Endothelial cell (in vitro differentiated cells): ENCODE data around the gene RENBP. TPM values are rescaled to one million over a fixed set of nuclear protein-coding genes. Genes with fewer than 3 reads are reported as not detected.

ENCODE experiments used
- DNase-seq: peaks from one replicate; pipeline ENCODE4 v3.0.0; 2021; ENCODE audit warnings: low spot score
- H3K27ac Mint-ChIP-seq: one replicate; pipeline ENCODE4 v1.8.0; 2021; ENCODE audit warnings: mixed read lengths, inconsistent platforms; ENCODE audit not compliant: unreplicated experiment
- H3K27me3 Mint-ChIP-seq: one replicate; pipeline ENCODE4 v1.8.0; 2021; ENCODE audit warnings: mild to moderate bottlenecking, moderate library complexity, mixed read lengths, inconsistent platforms; ENCODE audit not compliant: unreplicated experiment
- H3K36me3 Mint-ChIP-seq: one replicate; pipeline ENCODE4 v1.8.0; 2021; ENCODE audit warnings: mild to moderate bottlenecking, low read depth, mixed read lengths, inconsistent platforms; ENCODE audit not compliant: unreplicated experiment
- H3K4me1 Mint-ChIP-seq: one replicate; pipeline ENCODE4 v1.8.0; 2021; ENCODE audit warnings: mild to moderate bottlenecking, mixed read lengths, inconsistent platforms; ENCODE audit not compliant: unreplicated experiment
- H3K4me3 Mint-ChIP-seq: one replicate; pipeline ENCODE4 v1.8.0; 2021; ENCODE audit warnings: mild to moderate bottlenecking, mixed read lengths, inconsistent platforms; ENCODE audit not compliant: unreplicated experiment
- H3K9me3 Mint-ChIP-seq: one replicate; pipeline ENCODE4 v1.8.0; 2021; ENCODE audit warnings: mixed read lengths, inconsistent platforms; ENCODE audit not compliant: unreplicated experiment
- long read RNA-seq: library from polyadenylated mRNA; unstranded; transcript quantifications from one replicate; pipeline ENCODE4 v2.0.0, GENCODE V29; 2020; ENCODE audit not compliant: unreplicated experiment
- total RNA-seq: library from RNA; stranded (reverse); fragmentation: NEBNext Ultra II Directional; extraction: Animal tissue kit (Norgen Biotek cat#: 25700); gene quantifications from one replicate; pipeline ENCODE4 v1.2.1, GENCODE V29; 2021; ENCODE audit not compliant: unreplicated experiment
- TF ChIP-seq, protein P1 (sequence below): fragments of 200-600 bp; sonication (generic); IDR thresholded peaks from one replicate; pipeline ENCODE4 v1.5.0; 2021; ENCODE audit warnings: antibody characterized with exemption; ENCODE audit not compliant: unreplicated experiment

Gene RENBP
- total RNA-seq = 19.3 TPM
- long read RNA-seq, partial matches to known transcripts = 0 of 3 reads
- long read RNA-seq, other reads (novel, unspliced or antisense) = 2 of 3 reads

DNA sequence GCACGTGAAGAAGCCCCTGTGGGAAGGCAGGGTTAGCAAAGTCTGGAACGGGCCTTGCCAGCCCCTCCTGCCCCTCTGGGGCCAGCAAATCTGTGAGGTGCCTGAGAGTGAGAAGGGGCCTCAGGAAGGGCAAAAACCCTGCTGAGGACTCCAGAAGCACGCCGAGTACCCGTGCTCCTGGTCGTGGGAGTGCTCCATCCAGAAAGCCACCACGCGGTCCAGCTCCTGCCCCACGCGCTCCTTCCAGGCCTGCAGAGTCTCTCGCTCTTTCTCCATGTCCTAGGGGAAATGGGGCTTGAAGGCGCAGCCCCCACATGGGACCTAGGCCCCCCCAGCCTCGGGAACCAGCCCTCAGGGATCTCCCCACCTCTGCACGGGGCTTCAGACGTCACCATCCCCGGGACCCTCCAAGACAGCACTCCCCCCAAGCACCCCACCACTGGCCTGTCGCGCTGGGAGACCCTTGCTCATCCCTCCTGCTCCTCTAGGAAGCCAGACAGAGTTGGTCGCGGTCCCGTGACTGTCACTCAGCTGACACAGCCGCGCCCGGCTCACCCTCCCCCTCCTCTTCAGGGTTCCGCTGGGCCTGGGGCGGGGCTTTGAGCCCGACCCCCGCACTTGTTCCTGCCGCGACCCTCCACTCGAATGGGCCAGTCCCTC, at the start of gene RENBP:
RENBP (minus strand) TSS at position 504 of the 660 bp plus-strand sequence; CDS start at position 471, 33 bp downstream.
- Mint-ChIP-seq H3K4me3 (peak within 1 kb of the TSS; percentile 51), H3K36me3 (peaks cover 4% of the 10 kb centered on the region), H3K27me3 (peaks cover 2% of the 10 kb centered on the region), H3K9me3 (no peaks in the 10 kb centered on the region), H3K27ac (no peak within 1 kb of the TSS), H3K4me1 (peaks cover 11% of the 10 kb centered on the region)
- TF ChIP-seq, protein P1, sequence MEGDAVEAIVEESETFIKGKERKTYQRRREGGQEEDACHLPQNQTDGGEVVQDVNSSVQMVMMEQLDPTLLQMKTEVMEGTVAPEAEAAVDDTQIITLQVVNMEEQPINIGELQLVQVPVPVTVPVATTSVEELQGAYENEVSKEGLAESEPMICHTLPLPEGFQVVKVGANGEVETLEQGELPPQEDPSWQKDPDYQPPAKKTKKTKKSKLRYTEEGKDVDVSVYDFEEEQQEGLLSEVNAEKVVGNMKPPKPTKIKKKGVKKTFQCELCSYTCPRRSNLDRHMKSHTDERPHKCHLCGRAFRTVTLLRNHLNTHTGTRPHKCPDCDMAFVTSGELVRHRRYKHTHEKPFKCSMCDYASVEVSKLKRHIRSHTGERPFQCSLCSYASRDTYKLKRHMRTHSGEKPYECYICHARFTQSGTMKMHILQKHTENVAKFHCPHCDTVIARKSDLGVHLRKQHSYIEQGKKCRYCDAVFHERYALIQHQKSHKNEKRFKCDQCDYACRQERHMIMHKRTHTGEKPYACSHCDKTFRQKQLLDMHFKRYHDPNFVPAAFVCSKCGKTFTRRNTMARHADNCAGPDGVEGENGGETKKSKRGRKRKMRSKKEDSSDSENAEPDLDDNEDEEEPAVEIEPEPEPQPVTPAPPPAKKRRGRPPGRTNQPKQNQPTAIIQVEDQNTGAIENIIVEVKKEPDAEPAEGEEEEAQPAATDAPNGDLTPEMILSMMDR = no peak
- no peak for DNase-seq

DNA sequence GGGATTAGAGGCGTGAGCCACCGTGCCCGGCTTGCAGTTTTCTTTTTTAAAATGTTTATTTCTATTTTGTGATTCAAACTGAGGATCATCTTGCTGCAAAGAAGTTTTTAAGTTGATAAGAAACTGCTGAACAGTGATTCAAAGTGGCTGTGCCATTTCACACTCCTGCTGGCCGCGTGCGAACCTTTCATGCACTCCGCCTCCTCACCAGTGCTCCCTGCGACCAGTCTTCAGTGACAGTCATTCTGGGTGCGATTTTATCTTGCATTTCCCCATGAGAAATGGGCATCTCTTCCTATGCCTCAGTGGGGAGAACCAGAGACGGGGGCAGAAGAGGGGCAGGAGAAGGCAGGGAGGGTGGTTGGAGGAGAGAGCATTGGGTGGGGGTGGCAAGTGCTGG, 49.5 kb upstream of the RENBP start:
- H3K4me3 Mint-ChIP-seq = no peak overlapping the region
- DNase-seq = no peak
- no peaks in the 10 kb centered on the region for H3K36me3 Mint-ChIP-seq
- no peaks in the 10 kb centered on the region for H3K9me3 Mint-ChIP-seq
- no peak overlapping the region for H3K27ac Mint-ChIP-seq
- TF ChIP-seq, protein P1 = no peak
- H3K4me1 Mint-ChIP-seq = no peaks in the 10 kb centered on the region
- peaks cover 4% of the 10 kb centered on the region for H3K27me3 Mint-ChIP-seq

DNA sequence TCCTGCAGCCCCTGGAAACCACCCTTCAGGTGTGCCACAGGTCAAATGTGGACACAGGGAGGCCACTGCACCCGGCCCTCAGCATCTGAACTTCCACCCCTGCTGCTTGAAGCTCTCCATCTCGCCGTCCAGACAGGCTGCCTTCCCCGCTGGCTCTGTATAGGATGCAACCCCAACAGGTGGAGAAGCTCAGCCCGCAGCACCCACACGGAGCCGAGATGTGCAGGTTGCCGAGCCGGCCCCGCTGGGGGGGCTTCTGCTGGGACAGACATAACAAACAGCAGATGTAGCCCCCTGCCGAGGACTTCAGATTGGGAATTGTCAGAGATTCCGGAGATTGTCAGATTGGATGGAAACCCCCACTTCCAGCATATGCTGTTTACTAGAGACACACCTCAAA, 48.6 kb upstream of the RENBP start:
- TF ChIP-seq, protein P1 = no peak
- Mint-ChIP-seq H3K27ac (no peak overlapping the region), H3K27me3 (peaks cover 4% of the 10 kb centered on the region), H3K4me1 (no peaks in the 10 kb centered on the region), H3K4me3 (no peak overlapping the region), H3K9me3 (no peaks in the 10 kb centered on the region), H3K36me3 (no peaks in the 10 kb centered on the region)
- DNase-seq = no peak

DNA sequence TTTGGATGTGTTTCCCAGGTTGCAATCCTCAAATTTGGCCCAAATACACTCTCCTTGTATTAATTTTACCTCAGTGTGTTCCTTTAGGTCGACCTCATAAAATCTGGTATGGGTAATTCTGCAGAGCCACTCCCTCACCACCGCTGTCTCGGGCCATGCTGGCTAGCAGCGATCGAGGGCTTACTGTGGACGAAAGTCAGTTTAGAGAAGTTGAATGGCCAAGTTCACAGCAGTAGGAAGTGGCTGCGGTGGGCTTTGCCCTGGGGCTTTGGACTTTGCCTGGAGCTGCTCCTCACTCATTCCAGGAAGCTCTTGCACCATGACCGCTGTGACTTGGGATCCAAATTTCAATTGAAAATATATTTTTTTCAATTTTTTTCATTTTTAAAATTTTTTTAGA, 47.7 kb upstream of the RENBP start:
- DNase-seq = no peak
- Mint-ChIP-seq H3K36me3 (no peaks in the 10 kb centered on the region), H3K27ac (no peak overlapping the region), H3K27me3 (peaks cover 4% of the 10 kb centered on the region), H3K4me1 (no peaks in the 10 kb centered on the region), H3K4me3 (no peak overlapping the region), H3K9me3 (no peaks in the 10 kb centered on the region)
- TF ChIP-seq, protein P1 = no peak

- no peaks in the 10 kb centered on the region for H3K4me1 Mint-ChIP-seq
- no peaks in the 10 kb centered on the region for H3K9me3 Mint-ChIP-seq
- no peaks in the 10 kb centered on the region for H3K36me3 Mint-ChIP-seq
- no peak overlapping the region for H3K4me3 Mint-ChIP-seq
- DNase-seq = no peak
- H3K27me3 Mint-ChIP-seq = peaks cover 3% of the 10 kb centered on the region
- no peak overlapping the region for H3K27ac Mint-ChIP-seq
- TF ChIP-seq, protein P1 = no peak
Measured at GRCh38 chrX:153991013-153991580, 46.7 kb upstream of the RENBP start.
